ENCODE measurements around the gene RUNX2. TPM values are rescaled to one million over a fixed set of nuclear protein-coding genes. Genes with fewer than 3 reads are reported as not detected.
A peak's percentile ranks its signal among the peaks of the same experiment; 100 is the strongest.

Gene RUNX2
- total and polyA plus RNA-seq, 12 donors = 0.28 to 4.5 (median 1.8) TPM

- 74 to 81% (median 78%) methylated on average over 4 of the region's 4 CpGs for WGBS, 4 donors
- no peaks in the 10 kb centered on the region for H3K36me3 ChIP-seq (replicated peaks in 1 of 2)
- DNase-seq = no peak
- H3K9me3 ChIP-seq (replicated peaks in 1 of 3) = no peaks in the 10 kb centered on the region
- intact Hi-C loops (cut with DNase I) = no loop called here
- H3K4me1 ChIP-seq (replicated peaks in 1 of 2) = no peaks in the 10 kb centered on the region
- no peak overlapping the region for H3K27ac ChIP-seq
- no peak overlapping the region for H3K4me3 ChIP-seq
- no peak for TF ChIP-seq POLR2A (IDR thresholded peaks at IDR 0.05)
- no peaks in the 10 kb centered on the region for H3K27me3 ChIP-seq
These were observed 207.8 kb downstream of the RUNX2 start for GRCh38 chr6:45535933-45536332.

GRCh38 chr6:45537539-45537938 is 209.4 kb downstream of the RUNX2 start:
- H3K4me3 ChIP-seq = no peak overlapping the region
- H3K9me3 ChIP-seq (replicated peaks in 1 of 3) = no peaks in the 10 kb centered on the region
- no peaks in the 10 kb centered on the region for H3K4me1 ChIP-seq (replicated peaks in 1 of 2)
- TF ChIP-seq POLR2A (IDR thresholded peaks at IDR 0.05) (no peak), CTCF (IDR thresholded peaks at IDR 0.05) (no peak)
- WGBS, 4 donors = 85 to 97% (median 91%) methylated on average over 6 of the region's 6 CpGs
- H3K36me3 ChIP-seq (replicated peaks in 1 of 2) = no peaks in the 10 kb centered on the region
- no peak for DNase-seq
- H3K27ac ChIP-seq = no peak overlapping the region
- no peaks in the 10 kb centered on the region for H3K27me3 ChIP-seq
- intact Hi-C loops (cut with DNase I) = no loop called here

- no peaks in the 10 kb centered on the region for H3K4me1 ChIP-seq (replicated peaks in 1 of 2)
- no peaks in the 10 kb centered on the region for H3K36me3 ChIP-seq (replicated peaks in 1 of 2)
- no peaks in the 10 kb centered on the region for H3K27me3 ChIP-seq
- DNase-seq = peak in 3 of 7 donors; percentile 18 to 25 (median 21)
- intact Hi-C loops (cut with DNase I) = no loop called here
- no peaks in the 10 kb centered on the region for H3K9me3 ChIP-seq (replicated peaks in 1 of 3)
- TF ChIP-seq CTCF (IDR thresholded peaks at IDR 0.05) = no peak
- no peak for TF ChIP-seq POLR2A (IDR thresholded peaks at IDR 0.05)
- H3K27ac ChIP-seq = peak overlapping the region in 2 of 5 donors; percentile 24 to 54
- WGBS, 4 donors = 58 to 71% (median 62%) methylated on average over 8 of the region's 8 CpGs
- no peak overlapping the region for H3K4me3 ChIP-seq
These were observed 210.8 kb downstream of the RUNX2 start for GRCh38 chr6:45538641-45539547.

GRCh38 chr6:45540375-45540920 is 212.3 kb downstream of the RUNX2 start:
- Histone ChIP-seq H3K4me1 (replicated peaks in 1 of 2) (no peaks in the 10 kb centered on the region), H3K9me3 (replicated peaks in 1 of 3) (no peaks in the 10 kb centered on the region), H3K27ac (no peak overlapping the region), H3K27me3 (no peaks in the 10 kb centered on the region), H3K4me3 (no peak overlapping the region), H3K36me3 (replicated peaks in 1 of 2) (no peaks in the 10 kb centered on the region)
- 67 to 86% (median 80%) methylated on average over 6 of the region's 6 CpGs for WGBS, 4 donors
- intact Hi-C loops (cut with DNase I) = no loop called here
- TF ChIP-seq CTCF (IDR thresholded peaks at IDR 0.05) = no peak
- no peak for TF ChIP-seq POLR2A (IDR thresholded peaks at IDR 0.05)
- DNase-seq = no peak
